GM18502 (cell line): ENCODE results near the gene ACOX1.
A peak's percentile ranks its signal among the peaks of the same experiment; 100 is the strongest.

Experiments
- ATAC-seq: cut with Tn5 transposase; IDR thresholded peaks from one replicate; pipeline ENCODE4 v1.9.1; 2021; ENCODE audit warnings: mild to moderate bottlenecking; ENCODE audit not compliant: unreplicated experiment, poor library complexity

ACOX1 gene

DNA sequence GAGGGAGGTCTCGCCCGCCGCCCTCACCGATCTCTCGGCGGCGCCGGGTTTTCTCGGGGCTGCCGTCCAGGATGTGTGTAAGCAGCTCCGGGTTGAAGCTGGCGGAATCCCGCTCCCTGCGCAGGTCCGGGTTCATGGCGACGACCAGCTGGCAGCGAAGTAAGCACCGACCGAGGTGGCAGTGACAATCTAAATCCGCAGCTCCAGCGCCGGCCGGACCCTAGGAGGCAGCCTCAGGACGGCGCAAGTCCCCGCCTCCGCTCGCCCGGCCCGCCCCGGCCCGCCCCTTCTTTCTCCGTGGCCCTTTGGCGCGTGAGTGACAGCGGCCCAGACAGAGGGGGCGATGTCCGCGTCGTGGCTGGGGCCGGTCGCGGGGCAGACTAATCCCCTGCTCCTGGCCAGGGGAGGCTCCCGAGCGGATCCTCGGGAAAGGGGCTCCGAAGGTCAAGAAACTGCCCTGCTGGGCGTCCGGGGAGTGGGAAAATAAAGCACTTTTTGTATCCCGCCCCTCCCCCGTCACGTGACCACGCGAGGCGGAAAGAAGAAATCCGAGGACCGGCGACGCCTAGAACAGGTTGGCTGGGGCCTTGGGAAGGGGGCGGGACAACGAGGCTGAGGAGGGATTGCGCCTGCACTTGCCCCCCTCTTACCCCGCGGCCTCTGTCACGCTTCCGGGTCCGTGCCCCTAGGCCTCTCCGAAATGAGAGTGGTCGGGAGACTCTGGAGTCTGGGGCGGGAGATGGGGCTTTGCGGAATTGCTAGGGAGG, at the start of gene ACOX1, which contains the start of gene TEN1:
Gene ACOX1 (minus strand): TSS at position 229 of the 767 bp plus-strand sequence. CDS start 93 bp downstream, at position 136.
Gene TEN1 (plus strand): TSS at position 303 of the 767 bp plus-strand sequence. CDS start 6,953 bp downstream, outside the sequence.
- ATAC-seq = peak; percentile 85

- no peak for ATAC-seq
Observed at GRCh38 chr17:76027159-76027839, 48.3 kb upstream of the ACOX1 start, which contains the start of gene EVPL. Gene EVPL, minus strand, starts transcription at chr17:76027306. Its CDS starts 108 bp downstream, at chr17:76027198.

GRCh38 chr17:76026714-76027158, 47.8 kb upstream of the ACOX1 start:
- ATAC-seq = no peak

DNA sequence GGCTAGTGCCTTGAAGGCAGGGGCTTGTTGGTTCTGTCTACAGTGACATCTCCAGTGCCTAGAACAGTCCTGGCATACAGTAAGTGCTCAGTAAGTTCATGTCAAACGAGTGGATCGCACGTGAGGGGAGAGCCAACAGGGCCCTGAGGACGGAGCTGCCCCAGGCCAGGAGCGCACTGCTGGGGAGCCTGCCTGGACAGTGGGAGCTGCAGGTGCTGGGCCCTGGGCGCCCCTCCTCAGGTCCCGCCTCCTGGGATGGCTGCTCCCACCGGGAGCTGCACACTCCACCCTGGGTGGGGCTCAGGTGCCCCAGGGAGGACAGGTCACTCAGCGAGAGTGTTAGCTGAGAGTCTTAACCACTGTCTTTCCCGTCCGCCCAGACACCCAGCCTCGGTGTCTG, 46.3 kb upstream of the ACOX1 start:
- ATAC-seq = no peak

DNA sequence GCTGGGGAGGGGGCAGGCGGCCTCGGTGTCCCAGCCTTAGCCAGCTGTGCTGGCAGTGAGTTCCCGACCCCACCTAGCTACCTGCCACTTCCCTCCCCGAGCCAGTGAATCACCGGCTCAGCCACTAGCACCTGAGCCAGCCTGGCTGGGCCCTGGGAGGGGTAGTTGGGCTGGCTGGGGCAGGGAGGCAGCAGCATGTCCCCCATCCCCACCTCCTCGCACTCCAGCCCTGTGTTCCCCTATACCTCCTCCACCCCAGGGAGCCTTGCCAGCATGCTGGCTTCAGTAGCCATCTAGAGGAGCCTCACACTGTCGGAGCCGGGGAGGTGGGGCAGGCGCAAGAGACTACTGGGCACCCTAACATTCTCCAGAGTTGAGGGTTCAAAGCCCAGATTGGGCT, 45.4 kb upstream of the ACOX1 start:
- ATAC-seq = no peak

DNA sequence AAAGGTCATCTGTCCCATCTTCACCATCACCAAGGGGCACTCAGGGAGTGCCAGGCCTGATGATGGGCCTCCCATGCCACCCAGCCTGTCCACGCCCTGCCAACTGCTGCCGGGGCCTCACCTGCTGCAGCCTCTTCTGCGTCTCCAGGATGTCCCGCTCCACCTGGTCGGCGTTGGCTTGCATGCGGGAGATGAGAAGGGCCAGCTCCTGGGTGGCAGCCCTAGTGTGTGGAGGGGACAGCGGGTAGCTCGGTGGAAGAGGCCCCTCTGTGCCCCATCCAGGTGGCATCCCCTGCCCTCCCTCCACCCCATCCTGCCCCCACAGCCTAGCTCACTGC, 44.9 kb upstream of the ACOX1 start:
- no peak for ATAC-seq

DNA sequence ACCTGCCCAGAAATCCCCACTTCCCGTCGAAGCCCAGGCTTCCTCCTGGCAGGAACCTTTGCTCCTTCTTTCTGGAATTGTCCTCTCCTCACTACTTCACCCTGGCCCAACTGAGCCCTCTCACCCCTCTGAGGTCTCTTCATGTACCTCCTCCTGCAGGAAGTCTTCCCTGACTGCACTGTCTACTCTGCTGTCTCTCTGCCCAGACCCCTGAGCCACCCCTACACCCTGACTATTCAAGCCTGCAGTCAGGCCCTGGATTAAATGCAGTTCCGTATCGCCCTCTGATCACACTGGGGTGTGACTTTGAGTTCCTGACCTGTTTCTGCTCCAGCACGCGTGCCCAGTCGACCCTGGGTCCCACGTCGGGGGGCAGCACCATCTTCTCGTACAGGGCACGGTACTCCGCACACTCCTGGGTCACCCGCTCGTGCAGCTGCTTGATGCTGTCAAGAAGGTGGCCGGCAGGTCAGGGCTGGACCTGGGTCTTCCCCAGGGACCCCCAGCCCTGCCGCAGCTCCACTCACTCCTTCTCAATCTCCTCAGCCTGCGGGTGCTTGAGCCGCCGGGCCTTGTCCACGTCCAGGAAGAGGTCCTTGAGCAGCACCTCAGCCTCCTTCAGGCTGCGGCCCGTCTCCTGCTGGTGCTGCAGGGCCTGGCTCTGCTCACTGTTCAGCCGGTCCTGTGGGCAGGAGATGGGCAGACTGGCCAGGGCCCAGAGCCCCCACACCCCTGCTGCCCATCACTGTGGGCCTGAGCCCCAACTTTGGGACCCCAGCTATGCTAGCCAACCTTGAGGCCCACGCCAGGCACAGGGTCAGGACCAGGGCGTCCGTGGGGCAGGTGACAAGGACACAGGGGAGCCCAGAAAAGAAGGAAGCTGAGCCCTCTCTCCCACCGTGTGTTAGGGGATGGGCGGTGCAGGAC, 44.3 kb upstream of the ACOX1 start:
- no peak for ATAC-seq

GRCh38 chr17:76022285-76022684, 43.3 kb upstream of the ACOX1 start:
- ATAC-seq = no peak

- no peak for ATAC-seq
Observed at GRCh38 chr17:76019833-76020467, 41.0 kb upstream of the ACOX1 start.

DNA sequence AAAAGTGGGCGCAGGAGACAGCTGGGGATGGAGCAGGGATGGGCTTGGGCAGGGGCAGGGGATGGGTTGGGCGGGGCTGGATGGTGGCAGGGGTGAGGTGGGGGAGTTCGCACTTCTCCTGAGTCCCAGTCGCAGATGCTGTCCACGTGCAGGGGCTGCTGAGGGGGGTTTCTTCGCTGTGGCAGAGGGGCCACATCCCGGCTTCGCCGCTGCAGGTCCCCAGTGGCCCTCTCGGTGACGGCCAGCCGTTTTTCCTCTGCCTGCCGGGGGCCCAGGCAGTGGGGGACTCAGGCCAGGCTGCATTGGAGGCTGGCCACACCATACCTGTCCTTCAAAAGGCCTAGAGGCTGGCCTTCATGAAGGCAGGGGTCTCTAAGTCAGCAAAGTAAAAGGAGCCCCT, 39.8 kb upstream of the ACOX1 start:
- no peak for ATAC-seq

- no peak for ATAC-seq
Observed at GRCh38 chr17:76018340-76018680, 39.3 kb upstream of the ACOX1 start.

- no peak for ATAC-seq
Observed at GRCh38 chr17:76017481-76018339, 38.7 kb upstream of the ACOX1 start.

DNA sequence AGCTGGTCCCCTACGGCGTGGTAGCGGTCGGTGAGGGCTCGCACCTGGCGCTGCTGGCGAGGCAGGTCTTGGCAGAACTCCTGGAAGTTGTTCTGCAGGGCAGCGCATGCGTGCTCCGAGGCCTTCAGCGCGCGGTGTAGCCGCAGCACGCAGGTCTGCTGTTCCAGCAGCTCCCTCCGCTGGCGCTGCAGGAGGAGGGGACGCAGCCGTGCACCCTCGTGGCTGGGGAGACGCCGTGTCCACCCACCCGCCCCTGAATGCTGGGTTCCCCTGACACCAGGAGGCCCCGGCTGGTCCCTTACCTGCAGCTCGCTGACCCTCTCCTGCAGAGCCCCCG, 35.9 kb upstream of the ACOX1 start:
- ATAC-seq = no peak

DNA sequence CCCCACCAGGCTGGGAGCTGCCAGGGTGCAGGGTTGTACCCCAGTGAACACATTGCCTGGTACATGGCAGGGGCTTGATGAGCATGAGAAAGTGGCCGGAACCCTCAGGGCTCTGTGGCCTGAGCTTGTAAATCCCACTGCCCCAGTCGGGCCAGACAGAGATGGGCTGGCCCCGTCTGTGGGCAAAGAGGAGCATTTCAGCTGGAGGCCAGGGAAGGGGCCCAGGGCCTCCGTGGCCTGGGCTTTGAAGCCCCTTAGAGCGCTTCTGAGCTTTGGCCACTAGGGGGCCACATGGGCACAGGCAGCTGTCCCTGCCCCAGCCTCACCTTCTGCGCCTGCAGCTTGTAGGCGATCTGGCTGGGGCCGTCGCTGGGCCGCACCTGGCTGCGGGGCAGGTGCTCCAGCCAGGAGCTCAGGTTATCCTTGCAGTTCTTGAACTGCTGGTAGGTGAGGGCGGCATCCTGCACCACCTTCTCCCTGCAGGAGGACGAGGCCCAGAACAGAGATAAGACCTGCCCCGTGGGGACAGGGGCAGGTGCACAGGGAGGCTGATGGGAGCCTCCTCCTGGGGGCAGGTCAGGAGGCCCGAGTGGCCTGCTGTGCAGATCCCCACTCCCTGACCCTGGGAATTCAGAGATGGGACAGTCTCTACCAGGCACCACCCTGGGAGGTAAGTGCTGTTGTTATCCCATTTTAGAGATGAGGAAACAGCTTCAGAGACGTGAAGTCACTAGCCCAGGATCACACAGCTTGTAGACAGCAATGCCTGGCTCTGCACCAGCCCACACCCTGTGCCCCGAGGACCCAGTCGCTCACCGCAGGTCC, 35.3 kb upstream of the ACOX1 start:
- peak; percentile 57 for ATAC-seq

DNA sequence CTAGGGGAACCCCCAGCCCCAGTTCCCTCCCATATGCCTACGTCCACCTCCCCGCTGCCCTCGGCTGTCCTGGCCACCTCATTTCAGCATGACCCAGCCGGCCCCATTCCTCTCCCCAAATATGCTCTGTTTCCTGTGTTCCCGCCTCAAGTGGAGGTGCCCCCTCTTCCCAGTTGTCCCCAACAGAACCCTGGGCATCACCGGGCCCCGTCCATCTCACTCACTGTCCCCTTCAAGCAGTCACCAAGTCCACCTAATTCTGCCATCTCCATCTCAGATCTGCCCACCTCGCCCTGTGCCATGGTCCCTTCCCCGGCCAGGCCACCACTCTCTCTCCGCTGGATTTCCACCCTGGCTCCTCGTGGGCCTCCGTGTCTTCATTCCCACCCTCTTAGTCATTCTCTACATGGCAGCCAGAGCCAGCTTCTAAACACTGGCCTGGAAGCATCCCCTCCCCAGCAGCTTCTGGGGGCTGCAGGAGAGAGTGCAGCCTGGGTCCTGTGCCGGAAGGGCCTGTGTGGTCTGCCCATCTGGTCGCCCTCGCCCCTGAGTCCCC, 34.5 kb upstream of the ACOX1 start:
- ATAC-seq = no peak

- ATAC-seq = no peak
Observed at GRCh38 chr17:76011951-76012350, 33.0 kb upstream of the ACOX1 start.

DNA sequence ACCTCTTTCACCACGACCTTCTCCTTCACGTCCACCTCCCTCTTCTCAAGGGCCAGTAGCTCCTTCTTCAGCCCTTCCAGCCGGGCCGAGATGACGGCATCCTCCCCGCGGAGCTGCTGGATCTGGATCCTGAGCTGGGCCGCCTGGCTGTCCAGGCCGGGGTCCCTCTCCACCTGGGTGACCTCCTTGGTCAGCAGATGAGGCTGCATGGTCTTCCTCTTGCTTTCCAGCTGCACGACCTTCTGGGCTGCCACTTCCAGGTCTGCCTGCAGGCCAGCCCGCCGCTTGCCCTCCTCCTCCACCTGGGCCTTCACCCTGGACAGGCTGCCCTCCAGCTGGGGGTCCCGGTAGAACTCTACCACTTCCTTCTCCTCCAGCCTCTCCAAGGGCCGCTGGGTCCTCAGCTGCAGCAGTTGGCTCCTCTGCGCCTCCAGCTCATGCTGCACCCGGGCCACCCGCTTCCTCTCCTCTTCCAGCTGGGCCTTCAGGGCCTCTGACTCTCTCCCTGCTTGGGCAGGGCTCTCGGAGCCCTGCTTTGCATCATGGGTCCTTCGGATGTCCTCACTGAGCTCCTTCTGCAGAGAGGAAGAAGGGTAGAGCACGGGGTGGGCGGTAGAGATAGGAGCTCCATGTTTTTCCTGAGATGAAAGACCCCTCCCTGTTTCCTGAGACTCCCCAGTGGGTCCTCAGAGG, 31.1 kb upstream of the ACOX1 start:
- no peak for ATAC-seq

DNA sequence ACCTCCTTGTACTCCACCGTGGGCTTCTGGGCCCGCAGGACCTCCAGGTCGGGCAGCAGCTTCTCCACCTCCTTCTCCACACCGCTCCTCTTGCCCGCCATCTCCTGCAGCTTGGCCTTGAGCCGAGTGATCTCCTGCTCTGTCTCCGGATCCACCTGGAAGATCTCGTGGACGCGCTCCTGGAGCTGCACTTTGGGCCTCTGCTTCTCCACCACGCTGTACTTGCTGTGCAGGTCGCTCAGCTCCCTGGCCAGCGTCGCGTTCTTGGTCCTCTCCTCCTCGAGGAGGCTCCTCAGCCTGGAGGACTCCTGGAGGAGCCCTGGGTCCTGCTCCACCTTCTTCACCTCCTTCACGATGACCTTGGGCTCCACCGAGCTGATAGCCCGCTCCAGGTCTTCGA, 30.5 kb upstream of the ACOX1 start:
- no peak for ATAC-seq
